ENCODE measurements around the gene NTRK2.

DNA sequence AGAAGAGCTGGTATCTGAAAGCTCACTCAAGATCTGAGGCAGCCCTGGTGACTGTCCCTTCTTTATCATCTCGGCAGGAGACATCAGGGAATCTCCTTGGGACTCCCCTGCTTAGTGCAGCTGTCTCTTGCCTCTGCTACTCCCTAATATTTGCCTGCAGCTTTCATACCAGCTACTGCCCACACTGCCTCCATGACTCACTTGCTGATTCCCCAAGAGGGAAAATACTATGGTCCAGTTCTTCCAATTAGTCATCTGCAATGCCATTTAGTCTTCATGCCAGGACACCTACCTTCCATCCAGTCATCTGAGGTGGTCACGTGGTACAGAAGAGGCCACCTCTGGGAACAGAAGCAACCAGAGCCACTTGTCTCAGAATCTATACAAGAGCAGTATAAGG is 270.8 kb downstream of the NTRK2 start:
- TF ChIP-seq, protein P1, sequence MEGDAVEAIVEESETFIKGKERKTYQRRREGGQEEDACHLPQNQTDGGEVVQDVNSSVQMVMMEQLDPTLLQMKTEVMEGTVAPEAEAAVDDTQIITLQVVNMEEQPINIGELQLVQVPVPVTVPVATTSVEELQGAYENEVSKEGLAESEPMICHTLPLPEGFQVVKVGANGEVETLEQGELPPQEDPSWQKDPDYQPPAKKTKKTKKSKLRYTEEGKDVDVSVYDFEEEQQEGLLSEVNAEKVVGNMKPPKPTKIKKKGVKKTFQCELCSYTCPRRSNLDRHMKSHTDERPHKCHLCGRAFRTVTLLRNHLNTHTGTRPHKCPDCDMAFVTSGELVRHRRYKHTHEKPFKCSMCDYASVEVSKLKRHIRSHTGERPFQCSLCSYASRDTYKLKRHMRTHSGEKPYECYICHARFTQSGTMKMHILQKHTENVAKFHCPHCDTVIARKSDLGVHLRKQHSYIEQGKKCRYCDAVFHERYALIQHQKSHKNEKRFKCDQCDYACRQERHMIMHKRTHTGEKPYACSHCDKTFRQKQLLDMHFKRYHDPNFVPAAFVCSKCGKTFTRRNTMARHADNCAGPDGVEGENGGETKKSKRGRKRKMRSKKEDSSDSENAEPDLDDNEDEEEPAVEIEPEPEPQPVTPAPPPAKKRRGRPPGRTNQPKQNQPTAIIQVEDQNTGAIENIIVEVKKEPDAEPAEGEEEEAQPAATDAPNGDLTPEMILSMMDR (IDR thresholded peaks at IDR 0.05; ENCODE audit: borderline replicate concordance, extremely low read depth, low read length, poor library complexity, severe bottlenecking) = no peak
- no peak for TF ChIP-seq EZH2 (IDR thresholded peaks at IDR 0.05; ENCODE audit: borderline replicate concordance, low read depth, low read length, severe bottlenecking)
